Type B pancreatic cell (in vitro differentiated cells): ENCODE data around the gene VAC14. TPM values are rescaled to one million over a fixed set of nuclear protein-coding genes. Genes with fewer than 3 reads are reported as not detected.

ENCODE experiments used
- DNase-seq: peaks from one replicate; pipeline ENCODE4 v3.0.0; 2021; ENCODE audit warnings: mixed read lengths; ENCODE audit not compliant: unreplicated experiment; ENCODE audit errors: extremely low spot score
- H3K27ac Mint-ChIP-seq: 2 replicates; pipeline ENCODE4 v1.8.0; 2021; ENCODE audit warnings: mild to moderate bottlenecking, mixed read lengths
- H3K27me3 Mint-ChIP-seq: 2 replicates; pipeline ENCODE4 v1.8.0; 2021; ENCODE audit warnings: mixed read lengths
- H3K36me3 Mint-ChIP-seq: 2 replicates; pipeline ENCODE4 v1.8.0; 2021; ENCODE audit warnings: mixed read lengths
- H3K4me1 Mint-ChIP-seq: one replicate; pipeline ENCODE4 v1.8.0; 2021; ENCODE audit warnings: mixed read lengths; ENCODE audit not compliant: unreplicated experiment
- H3K4me3 Mint-ChIP-seq: 2 replicates; pipeline ENCODE4 v1.8.0; 2021; ENCODE audit warnings: mild to moderate bottlenecking, mixed read lengths
- H3K9me3 Mint-ChIP-seq: 2 replicates; pipeline ENCODE4 v1.8.0; 2021; ENCODE audit warnings: mixed read lengths
- total RNA-seq: library from RNA; stranded (reverse); gene quantifications from 2 replicates; pipeline ENCODE4 v1.2.1, GENCODE V29; 2021; ENCODE audit warnings: low replicate concordance
- TF ChIP-seq, protein P1 (sequence below): fragments of 200-600 bp; sonication (generic); conservative IDR thresholded peaks from 2 replicates; pipeline ENCODE4 v1.5.0; 2021; ENCODE audit warnings: antibody characterized with exemption, mild to moderate bottlenecking

VAC14 gene
- total RNA-seq, 1 donor from 2014 or later = 38.3 TPM

DNA sequence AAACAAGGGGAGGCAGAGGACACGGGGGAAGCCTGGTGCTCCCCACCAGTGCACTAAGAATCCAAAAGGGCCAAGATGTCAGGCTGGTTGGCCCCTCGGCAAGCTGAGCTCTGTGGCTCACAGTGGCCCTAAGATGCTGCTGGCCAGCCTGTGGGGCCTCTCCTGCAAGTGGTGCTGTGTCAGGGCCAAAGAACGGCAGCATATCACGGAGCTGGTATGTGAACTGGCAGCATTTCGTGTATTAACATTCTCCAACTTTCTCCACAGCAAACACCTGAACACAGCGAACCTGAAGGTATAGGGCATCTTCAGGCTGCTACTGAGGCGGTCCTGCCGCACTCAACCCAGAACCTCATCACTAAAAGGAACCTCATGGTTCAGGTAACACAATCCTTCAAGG is 34.8 kb downstream of the VAC14 start:
- Mint-ChIP-seq H3K9me3 (no peaks in the 10 kb centered on the region), H3K27me3 (no peaks in the 10 kb centered on the region), H3K36me3 (peaks cover 3% of the 10 kb centered on the region), H3K27ac (no peak overlapping the region), H3K4me1 (peaks cover 8% of the 10 kb centered on the region), H3K4me3 (no peak overlapping the region)
- TF ChIP-seq, protein P1, sequence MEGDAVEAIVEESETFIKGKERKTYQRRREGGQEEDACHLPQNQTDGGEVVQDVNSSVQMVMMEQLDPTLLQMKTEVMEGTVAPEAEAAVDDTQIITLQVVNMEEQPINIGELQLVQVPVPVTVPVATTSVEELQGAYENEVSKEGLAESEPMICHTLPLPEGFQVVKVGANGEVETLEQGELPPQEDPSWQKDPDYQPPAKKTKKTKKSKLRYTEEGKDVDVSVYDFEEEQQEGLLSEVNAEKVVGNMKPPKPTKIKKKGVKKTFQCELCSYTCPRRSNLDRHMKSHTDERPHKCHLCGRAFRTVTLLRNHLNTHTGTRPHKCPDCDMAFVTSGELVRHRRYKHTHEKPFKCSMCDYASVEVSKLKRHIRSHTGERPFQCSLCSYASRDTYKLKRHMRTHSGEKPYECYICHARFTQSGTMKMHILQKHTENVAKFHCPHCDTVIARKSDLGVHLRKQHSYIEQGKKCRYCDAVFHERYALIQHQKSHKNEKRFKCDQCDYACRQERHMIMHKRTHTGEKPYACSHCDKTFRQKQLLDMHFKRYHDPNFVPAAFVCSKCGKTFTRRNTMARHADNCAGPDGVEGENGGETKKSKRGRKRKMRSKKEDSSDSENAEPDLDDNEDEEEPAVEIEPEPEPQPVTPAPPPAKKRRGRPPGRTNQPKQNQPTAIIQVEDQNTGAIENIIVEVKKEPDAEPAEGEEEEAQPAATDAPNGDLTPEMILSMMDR = no peak
- no peak for DNase-seq

DNA sequence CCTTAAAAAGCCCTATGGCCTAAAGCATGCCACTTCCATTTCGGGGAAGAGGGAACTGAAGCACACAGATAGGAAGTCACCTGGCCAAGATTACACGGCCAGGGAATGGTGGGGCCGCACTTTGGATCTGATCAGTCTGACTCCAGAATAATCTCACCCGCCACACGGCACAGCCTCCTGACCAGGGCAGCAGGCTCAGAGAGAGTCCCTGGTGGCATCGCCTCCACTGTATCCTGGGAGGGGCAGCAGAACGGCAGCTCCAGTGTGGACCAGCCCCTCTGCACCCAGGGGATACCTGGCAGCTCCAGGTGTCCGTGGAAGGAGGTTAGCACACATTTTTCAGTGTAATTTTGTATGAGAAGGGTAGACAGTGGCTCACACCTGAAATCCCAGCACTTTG is 35.5 kb downstream of the VAC14 start:
- TF ChIP-seq, protein P1 = no peak
- no peak overlapping the region for H3K27ac Mint-ChIP-seq
- H3K27me3 Mint-ChIP-seq = no peaks in the 10 kb centered on the region
- peaks cover 7% of the 10 kb centered on the region for H3K4me1 Mint-ChIP-seq
- DNase-seq = no peak
- H3K9me3 Mint-ChIP-seq = no peaks in the 10 kb centered on the region
- H3K4me3 Mint-ChIP-seq = no peak overlapping the region
- peaks cover 3% of the 10 kb centered on the region for H3K36me3 Mint-ChIP-seq

DNA sequence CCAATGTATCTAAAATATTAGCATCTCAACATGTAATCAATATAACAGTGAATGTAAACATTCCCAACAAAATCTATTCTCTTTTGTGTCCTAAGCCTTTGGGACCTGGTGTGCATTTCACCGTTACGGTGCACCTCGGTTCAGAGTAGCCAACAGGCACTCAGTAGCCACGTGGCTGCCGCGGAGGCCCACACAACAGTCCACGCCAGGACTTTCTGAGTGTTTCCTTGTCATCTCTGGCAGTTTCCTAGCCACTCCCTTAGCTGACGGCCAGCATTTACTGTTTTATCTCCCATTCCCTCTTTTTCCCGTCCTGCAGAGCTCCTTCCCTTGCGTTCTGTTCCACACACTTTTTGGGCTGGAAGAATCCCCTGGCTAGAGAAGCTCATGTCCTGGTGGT is 36.3 kb downstream of the VAC14 start:
- Mint-ChIP-seq H3K36me3 (peaks cover 1% of the 10 kb centered on the region), H3K4me1 (peaks cover 13% of the 10 kb centered on the region), H3K4me3 (no peak overlapping the region), H3K9me3 (no peaks in the 10 kb centered on the region), H3K27ac (no peak overlapping the region), H3K27me3 (no peaks in the 10 kb centered on the region)
- TF ChIP-seq, protein P1 = no peak
- DNase-seq = no peak

DNA sequence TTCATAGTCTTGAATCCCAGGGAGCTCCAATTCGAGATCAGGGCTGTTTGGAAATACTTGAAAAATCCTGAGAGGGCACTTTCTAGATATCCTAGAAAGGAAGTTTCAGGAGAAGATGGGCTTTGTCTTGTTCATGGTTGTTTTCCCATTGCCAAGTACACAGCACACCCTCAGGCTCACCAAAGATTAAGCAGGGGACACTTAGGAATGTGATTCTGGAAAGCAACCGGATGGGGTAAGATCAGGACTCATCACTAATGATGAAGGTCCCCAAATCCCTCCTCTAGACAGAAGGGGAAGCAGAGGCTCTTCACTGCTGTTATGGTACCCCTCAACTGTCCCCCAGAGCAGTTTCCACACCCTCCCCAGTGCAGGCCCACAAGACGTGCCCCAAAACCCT is 40.7 kb downstream of the VAC14 start:
- Mint-ChIP-seq H3K4me3 (no peak overlapping the region), H3K27me3 (no peaks in the 10 kb centered on the region), H3K4me1 (peaks cover 18% of the 10 kb centered on the region), H3K9me3 (no peaks in the 10 kb centered on the region), H3K36me3 (peaks cover 13% of the 10 kb centered on the region), H3K27ac (peak overlapping the region; percentile 80)
- DNase-seq = no peak
- TF ChIP-seq, protein P1 = no peak

DNA sequence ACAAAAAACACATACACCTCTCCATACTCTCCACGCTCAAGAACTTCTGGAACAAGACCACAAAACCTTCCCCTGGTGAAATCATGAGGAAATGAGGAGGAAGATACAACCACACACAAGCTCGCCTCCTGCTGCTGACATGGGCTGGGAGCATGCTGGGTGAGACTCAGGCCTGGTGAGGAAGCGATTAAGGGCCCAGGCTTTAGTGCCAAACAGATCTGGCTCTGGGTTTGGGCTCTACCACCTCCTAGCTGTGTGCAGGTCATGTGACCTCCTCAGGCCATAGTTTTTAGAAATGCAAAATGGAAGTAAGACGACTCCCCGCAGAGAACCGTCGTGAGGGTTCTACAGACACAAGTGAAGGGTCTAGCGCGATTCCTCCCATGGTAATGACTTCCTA is 41.3 kb downstream of the VAC14 start:
- Mint-ChIP-seq H3K4me1 (peaks cover 18% of the 10 kb centered on the region), H3K9me3 (no peaks in the 10 kb centered on the region), H3K36me3 (peaks cover 13% of the 10 kb centered on the region), H3K4me3 (no peak overlapping the region), H3K27ac (peak overlapping the region; percentile 13), H3K27me3 (no peaks in the 10 kb centered on the region)
- TF ChIP-seq, protein P1 = no peak
- no peak for DNase-seq

DNA sequence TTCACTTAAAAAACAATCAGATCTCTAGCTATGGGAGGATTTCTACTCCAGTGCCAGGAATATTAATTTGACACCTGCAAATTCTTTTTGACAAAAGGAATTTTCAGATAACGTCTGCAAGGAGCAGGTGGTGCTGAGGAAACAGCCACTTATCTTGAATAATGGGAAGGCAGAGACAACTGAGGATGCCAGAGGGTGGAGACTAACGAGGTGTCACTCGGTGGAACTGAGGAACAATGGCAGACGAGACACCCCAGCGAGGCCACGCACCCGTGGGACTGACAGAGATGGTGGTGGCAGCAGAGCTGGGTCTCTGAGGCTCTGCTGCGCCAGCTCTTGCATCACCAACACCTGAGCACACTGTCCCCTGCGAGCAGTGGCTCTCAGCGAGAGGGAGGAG is 42.2 kb downstream of the VAC14 start:
- no peak for DNase-seq
- Mint-ChIP-seq H3K4me3 (no peak overlapping the region), H3K36me3 (peaks cover 13% of the 10 kb centered on the region), H3K4me1 (peaks cover 18% of the 10 kb centered on the region), H3K27me3 (no peaks in the 10 kb centered on the region), H3K27ac (peak overlapping the region; percentile 31), H3K9me3 (no peaks in the 10 kb centered on the region)
- TF ChIP-seq, protein P1 = no peak
